GM21737 (cell line): ENCODE measurements around the gene CCDC6.

Experiments
- ATAC-seq: cut with Tn5 transposase; IDR thresholded peaks from one replicate; pipeline ENCODE4 v1.9.1; 2021; ENCODE audit warnings: mild to moderate bottlenecking, moderate library complexity; ENCODE audit not compliant: unreplicated experiment

Gene CCDC6

GRCh38 chr10:59856104-59856503 lies 50.3 kb downstream of the CCDC6 start:
- no peak for ATAC-seq

- no peak for ATAC-seq
Observed at GRCh38 chr10:59854571-59854970, 51.8 kb downstream of the CCDC6 start.

GRCh38 chr10:59852670-59853069 lies 53.7 kb downstream of the CCDC6 start:
- ATAC-seq, result no peak

DNA sequence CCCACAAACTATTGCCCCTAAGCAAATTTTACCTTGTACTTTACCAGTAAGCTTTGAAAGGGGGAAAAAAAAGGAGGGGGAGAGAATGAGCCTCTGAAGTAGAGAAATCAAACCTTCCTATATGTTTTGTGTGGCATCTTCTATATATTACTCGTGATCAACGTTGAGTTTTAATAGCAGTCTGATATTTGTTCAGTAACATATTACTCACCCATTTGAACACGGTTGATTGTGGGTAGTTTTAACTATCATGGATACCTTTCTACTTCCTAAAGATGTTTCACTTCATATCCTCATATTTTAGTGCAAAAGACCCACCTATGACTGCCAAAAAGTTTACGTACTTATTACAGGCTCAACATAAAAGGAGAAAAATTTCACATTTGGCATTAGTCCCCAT lies 54.5 kb downstream of the CCDC6 start:
- no peak for ATAC-seq

DNA sequence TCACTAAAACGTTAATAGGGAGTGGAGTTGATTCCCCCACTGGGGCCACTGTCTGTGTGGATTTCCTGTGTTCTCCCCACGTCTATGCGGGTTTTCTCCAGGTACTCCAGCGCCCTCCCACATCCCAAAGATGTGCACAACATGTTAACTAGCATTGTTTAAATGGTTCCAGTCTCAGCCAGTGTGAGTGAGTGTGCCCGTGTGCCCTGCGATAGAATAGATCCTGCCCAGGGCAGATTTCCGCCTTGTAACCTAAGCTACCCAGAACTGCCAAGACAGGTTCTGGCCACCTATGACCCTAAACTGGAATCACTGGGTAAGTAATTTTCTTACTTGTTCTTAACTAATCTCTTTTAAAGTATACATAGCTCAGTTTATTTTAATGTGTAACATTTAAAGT lies 58.5 kb downstream of the CCDC6 start:
- no peak for ATAC-seq

- ATAC-seq, result no peak
Observed at GRCh38 chr10:59847326-59847725, 59.0 kb downstream of the CCDC6 start.

DNA sequence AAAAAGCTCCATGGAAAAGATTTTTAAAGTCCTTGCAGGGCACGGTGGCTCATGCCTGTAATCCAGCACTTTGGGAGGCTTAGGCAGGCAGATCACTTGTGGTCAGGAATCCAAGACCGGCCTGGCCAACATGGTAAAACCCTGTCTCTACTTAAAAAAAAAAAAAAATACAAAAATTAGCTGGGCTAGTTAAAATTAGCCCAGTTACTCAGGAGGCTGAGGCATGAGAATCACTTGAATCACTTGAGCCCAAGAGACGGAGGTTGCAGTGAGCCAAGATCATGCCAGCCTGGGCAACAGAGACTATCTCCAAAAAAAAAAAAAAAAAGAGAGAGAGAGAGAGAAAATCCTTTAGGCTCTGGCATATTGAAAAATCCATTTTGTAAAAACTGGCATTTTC lies 61.9 kb downstream of the CCDC6 start:
- ATAC-seq, result no peak

- no peak for ATAC-seq
Observed at GRCh38 chr10:59843748-59844147, 62.6 kb downstream of the CCDC6 start.

- ATAC-seq, result no peak
Observed at GRCh38 chr10:59839576-59839975, 66.8 kb downstream of the CCDC6 start.

DNA sequence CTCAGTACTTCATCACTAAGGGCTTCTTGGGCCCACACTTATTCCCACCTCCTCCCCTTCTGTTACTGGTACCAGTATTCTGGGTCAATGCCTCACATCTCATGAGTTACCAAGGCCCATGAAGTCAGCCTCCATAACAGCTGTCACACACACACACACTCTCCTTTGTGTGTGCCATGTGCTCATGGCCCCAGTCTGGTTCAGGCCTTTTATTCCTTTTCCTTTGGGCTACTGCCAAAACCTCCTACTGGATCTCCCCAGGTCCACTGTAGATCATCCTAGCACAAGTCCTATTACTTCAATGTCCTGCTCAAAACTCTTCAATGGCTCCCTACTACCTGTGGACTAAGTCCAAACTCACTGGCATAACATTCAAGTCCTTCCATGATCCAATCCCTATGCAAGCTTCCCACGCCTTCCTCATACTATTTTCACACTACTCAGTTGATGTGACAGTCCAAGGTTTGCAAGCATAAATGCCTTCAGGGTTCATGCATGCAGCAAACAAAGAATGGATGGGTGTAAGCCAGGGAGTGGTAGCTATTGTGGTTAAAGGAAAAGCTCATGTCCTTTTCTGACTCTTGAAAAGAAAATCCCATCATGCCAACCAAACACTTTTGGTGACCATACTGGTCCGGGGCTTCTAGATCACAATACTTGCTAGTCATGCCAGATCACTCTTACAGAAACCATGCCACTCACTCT lies 68.1 kb downstream of the CCDC6 start:
- ATAC-seq, result no peak

DNA sequence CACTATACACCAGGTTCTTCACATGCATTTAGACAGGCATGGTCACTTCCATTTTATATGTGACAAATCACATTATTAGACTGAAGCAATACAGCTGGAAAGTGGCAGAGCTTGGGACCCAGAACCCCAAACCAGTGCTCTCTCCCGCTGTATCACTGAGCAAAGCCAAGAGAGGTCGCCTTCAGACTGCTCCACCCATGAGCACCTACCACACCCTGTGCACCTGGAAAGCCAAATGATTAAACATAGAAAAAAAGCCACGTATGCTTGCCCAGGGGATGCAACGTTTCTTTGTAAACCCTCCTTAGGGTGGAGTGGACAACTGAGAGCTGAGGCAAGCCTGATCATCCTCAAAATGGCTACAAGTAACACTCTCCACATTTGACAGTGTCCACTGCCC lies 72.5 kb downstream of the CCDC6 start:
- no peak for ATAC-seq

DNA sequence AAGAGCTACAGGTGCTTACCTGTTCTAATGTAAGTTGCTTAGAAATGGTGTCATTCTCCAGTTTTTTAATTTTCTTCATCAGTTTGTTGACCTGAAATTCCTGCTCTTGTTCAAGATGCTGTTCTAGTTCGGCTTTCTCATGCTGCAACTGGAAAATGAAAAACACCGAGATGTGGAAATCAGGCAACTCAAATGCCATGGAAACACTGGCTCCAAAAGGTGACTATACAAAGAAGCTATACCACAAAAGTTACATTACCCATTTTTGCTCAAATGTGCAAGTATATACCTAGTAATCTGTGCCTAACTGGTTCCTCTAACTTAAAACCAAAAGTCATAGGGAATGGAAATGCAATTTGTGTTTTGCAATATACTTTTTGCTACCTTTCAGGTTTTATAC lies 73.8 kb downstream of the CCDC6 start:
- ATAC-seq, result no peak

DNA sequence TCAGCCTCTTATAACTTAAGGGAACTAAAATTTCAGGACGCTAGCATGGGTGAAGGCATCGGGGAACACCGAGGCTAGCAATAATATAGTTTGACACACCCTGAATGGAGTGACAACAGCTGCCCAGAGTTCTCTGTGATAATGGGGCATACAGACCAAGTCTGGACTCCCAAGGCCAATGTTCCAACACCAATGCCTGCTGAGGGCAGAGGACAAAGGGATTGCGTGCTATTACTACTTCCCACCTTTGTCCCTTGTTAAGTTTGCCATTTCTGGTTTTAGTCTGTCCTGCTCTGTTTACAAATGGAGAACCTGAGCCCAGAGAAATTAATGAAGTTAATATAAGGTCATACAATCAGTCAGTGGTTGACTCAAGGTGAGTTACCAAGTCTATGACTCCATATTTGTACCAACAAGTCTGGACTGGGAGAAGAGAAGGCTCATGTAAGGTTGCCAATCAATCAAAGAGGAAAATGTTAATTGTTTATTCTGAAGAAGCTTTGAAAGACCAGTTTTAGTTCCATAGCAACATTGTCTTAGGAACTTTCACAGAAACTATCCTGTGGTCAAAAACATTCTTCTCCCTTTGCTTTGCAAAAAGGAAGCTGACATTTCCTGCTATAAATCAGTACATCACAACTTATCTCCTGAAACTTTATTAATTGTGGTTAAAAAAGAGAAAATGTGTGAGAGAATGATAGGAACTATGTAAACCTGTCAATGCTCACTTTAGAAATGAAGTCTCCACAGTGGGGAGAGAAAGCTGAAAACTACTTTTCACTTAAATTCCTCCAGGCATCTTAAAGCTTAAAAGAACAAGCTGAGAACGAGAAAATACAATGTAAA lies 74.5 kb downstream of the CCDC6 start:
- no peak for ATAC-seq

- ATAC-seq, result no peak
Observed at GRCh38 chr10:59830601-59831259, 75.6 kb downstream of the CCDC6 start.

- ATAC-seq, result peak; percentile 48
Observed at GRCh38 chr10:59829601-59830000, 76.8 kb downstream of the CCDC6 start.

GRCh38 chr10:59829024-59829423 lies 77.3 kb downstream of the CCDC6 start:
- ATAC-seq, result no peak

DNA sequence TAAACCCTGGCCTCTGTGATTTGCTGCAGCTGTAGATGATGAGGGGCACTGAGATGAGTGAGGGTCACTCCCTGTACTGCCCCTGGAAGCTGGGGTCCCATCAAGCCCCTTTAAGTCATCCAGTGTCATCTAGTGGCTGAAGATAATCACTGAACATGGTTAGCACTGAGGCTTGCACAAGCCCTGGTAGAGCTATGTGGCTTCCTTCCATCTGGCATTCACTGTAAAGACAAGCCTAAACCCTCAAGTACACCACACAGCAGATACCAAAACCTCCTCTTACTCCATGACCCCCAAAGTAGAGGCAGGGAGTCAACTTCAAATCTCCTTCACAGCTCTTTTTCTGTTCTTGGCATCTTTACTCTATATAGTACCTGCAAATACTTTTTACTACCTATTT lies 80.4 kb downstream of the CCDC6 start:
- ATAC-seq, result no peak

- ATAC-seq, result no peak
Observed at GRCh38 chr10:59823751-59824150, 82.6 kb downstream of the CCDC6 start.

DNA sequence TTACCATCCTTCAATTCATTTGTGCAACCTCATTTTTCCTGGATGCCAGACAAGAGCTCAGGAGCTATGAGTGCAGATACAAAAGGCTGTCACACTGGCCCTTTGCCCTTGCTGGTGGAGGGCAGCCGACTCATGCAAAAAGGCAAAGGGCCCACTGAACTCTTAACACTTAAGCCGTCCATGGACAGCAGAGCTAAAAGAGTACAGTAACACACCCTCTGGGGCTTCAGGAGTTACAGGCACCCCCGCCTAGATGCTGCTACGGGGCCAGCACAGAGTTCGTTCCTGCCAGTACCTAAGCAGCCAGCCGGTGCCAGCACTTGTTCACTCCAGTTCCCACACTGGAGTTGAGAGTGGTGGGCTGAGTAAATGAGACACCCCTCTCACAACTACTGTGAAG lies 83.2 kb downstream of the CCDC6 start:
- no peak for ATAC-seq

DNA sequence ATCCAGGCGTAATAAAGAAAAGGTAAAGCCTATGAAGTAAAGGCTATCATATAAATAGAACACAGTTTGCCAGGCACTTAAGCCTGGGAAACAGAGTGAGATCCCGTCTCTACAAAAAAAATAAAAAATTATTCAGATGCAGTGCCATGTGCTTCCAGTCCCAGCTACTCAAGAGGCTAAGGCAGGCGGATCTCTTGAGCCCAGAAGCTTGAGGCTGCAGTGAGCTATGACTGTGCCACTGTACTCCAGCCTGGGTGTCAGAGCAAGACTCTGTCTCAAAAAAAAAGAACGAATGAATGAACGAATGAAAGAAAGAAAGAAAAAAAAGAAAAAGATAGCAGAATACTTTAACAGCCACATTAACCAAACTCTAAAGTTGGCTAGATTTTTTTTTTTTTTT lies 85.9 kb downstream of the CCDC6 start:
- no peak for ATAC-seq

DNA sequence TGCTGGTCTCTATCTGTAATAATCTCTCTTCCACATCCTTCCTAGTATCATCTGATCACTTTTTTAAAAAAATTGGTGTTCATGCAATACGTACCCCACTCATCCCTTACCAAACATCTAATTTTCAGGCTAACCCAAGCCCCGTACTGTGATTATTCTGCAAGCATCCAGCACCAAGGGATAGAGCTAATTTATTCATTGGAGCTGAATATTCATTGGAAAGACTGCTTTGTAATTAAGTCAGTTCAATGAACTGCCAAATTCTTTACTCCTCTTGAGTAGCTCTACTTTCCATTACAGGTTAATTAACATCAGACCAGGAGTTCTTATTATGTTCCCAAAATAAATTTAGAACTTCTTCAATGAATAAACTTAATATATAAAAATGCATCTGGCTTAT lies 86.7 kb downstream of the CCDC6 start:
- no peak for ATAC-seq

- ATAC-seq, result no peak
Observed at GRCh38 chr10:59819265-59819664, 87.1 kb downstream of the CCDC6 start.
